ENCODE measurements around the gene GPR37L1.
"Not testable (repeated sequence)": the region's sequence is repeated elsewhere in the genome, so short reads cannot be mapped to it uniquely, and the experiment has no call there.

The GPR37L1 gene

GRCh38 chr1:202110977-202111376 is 11.7 kb upstream of the GPR37L1 start:
- DNase-seq: no peak

GRCh38 chr1:202111589-202111988 is 11.1 kb upstream of the GPR37L1 start:
- not testable (repeated sequence) for DNase-seq

GRCh38 chr1:202112859-202113689 is 9.6 kb upstream of the GPR37L1 start:
- no peak for DNase-seq

GRCh38 chr1:202113690-202114300 is 8.9 kb upstream of the GPR37L1 start:
- DNase-seq: no peak

- DNase-seq: no peak
Observed at GRCh38 chr1:202116287-202116686, 6.4 kb upstream of the GPR37L1 start.

GRCh38 chr1:202117898-202118371 is 4.8 kb upstream of the GPR37L1 start:
- DNase-seq: no peak

- DNase-seq: no peak
Observed at GRCh38 chr1:202121006-202121405, 1.7 kb upstream of the GPR37L1 start.

- no peak for DNase-seq
Observed at GRCh38 chr1:202123336-202123813, 658 bp downstream of the GPR37L1 start.

- no peak for DNase-seq
Observed at GRCh38 chr1:202124142-202124541, 1.4 kb downstream of the GPR37L1 start.

- DNase-seq: no peak
Observed at GRCh38 chr1:202125611-202126010, 2.9 kb downstream of the GPR37L1 start.

GRCh38 chr1:202126426-202126825 is 3.7 kb downstream of the GPR37L1 start:
- no peak for DNase-seq

GRCh38 chr1:202127061-202127460 is 4.3 kb downstream of the GPR37L1 start:
- no peak for DNase-seq

- DNase-seq: no peak
Observed at GRCh38 chr1:202127836-202128622, 5.3 kb downstream of the GPR37L1 start.

- DNase-seq: no peak
Observed at GRCh38 chr1:202129453-202130296, 7.0 kb downstream of the GPR37L1 start.

GRCh38 chr1:202130297-202130721 is 7.6 kb downstream of the GPR37L1 start:
- no peak for DNase-seq

GRCh38 chr1:202130816-202131522 is 8.3 kb downstream of the GPR37L1 start:
- no peak for DNase-seq

GRCh38 chr1:202131956-202132821 is 9.5 kb downstream of the GPR37L1 start:
- no peak for DNase-seq

- DNase-seq: no peak
Observed at GRCh38 chr1:202133001-202133400, 10.3 kb downstream of the GPR37L1 start.

- DNase-seq: no peak
Observed at GRCh38 chr1:202133496-202133895, 10.8 kb downstream of the GPR37L1 start.

- no peak for DNase-seq
Observed at GRCh38 chr1:202133989-202134388, 11.3 kb downstream of the GPR37L1 start.
